GM21723 (cell line): ENCODE data around the gene SHROOM3.

Source experiments
- ATAC-seq: cut with Tn5 transposase; IDR thresholded peaks from one replicate; pipeline ENCODE4 v1.9.1; 2021; ENCODE audit warnings: mild to moderate bottlenecking, moderate library complexity; ENCODE audit not compliant: unreplicated experiment

The SHROOM3 gene

DNA sequence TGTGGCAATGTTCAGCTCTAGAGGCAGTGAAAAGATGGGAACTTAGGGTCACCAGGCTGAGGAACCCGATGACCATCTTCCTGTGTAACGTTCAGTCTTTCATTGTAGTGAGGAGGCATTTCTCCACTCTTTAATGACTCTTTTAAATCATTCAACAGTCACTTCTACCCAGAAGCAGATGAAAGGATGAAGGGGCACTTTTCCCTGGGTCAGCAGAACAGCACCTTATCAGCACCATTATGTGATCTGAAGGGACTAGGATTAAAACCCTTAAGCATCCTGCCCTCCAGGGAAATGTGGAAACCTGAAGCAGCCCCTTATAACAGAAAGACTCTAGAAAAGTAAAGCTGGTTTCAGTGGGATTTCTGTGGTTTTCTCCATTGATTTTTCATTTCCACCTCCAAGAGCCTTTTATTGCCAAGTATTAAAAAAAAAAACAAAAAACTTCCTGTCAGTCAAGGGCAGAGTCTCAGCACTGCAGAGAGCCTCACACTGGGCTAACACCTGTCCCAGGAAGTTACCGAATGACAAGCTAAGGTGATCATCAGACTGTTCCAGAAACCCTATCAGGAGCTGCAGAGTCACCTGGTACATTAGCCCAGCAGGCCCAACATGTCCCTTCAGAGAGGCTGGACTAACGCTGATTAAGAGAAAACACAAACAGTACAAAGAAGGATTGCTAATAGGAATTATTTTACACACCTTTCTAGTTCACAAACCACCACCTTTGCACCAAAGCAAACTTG, 185.9 kb downstream of the SHROOM3 start:
- ATAC-seq, result no peak

DNA sequence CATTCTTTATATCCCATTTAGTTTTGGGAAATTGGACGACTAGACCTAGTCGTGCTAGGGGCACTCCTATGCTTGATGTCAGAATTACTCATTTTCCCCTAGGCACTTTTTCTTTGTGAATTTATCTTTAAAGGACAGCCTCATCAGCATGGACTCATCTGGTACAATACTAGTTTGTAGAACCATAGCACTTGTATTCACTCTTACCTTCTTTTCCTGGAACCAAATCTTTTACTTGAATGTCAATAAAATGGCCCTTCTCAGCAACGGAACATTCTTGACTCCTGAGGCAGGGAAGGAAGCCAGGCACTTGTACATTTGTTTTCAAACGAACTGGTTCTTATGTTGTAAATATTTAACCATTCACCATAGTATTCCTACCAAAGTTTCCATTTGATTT, 187.1 kb downstream of the SHROOM3 start:
- no peak for ATAC-seq

DNA sequence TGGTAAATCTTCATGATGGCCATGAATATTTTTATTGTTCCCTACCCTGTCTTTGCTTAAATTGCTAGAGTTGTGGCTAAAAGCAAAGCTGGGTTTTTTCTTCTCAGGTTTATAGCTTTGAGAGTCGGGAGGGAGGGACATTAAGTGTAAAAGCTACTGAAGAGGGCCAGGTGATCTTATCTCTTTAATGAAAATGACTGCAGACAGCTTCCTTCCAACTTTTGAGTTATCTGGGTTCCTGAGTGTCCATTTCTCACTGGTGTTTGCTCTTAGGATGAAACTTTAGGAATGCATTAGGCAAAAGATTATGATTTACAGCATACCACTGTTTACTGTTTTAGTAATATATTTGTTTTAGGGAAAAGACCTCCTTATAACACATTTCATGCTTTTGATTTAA, 187.7 kb downstream of the SHROOM3 start:
- no peak for ATAC-seq

DNA sequence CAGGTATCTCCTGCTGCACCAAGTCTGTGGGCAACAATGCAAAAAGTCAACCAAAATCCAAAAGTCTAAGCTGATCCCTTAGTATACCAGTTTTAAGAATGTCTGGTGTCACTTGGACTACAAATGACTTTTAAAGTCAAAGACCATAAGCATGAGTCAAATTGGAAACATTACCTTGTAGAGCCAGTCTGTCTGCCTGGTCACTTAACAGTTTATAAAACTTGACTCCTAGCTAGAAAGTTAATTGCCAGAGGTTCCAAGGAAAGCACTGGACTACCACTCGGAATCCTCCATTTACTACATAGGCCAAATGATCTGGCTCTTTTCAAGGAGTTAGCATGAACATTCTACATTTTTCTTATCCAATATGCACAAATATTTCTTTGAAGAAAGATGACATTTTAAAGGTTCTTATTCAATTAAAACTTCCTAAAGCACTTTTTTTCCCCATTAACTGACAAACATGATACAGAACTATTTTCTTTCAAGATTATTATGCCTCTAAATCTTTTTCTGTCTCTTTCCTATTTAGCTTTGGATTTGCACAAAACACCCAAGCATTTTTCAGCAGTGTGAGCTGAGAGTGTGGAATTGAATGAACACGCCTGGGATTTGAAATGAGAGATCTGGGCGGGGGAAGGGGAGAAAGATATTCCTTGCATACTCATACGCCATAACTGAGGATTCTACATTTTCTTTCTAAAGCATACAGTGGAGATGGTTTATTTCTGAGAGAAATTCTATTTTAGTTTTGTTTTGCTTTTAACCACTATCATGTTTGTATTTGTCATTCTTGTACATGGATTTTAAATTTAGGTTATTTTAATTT, 188.4 kb downstream of the SHROOM3 start:
- ATAC-seq, result no peak

DNA sequence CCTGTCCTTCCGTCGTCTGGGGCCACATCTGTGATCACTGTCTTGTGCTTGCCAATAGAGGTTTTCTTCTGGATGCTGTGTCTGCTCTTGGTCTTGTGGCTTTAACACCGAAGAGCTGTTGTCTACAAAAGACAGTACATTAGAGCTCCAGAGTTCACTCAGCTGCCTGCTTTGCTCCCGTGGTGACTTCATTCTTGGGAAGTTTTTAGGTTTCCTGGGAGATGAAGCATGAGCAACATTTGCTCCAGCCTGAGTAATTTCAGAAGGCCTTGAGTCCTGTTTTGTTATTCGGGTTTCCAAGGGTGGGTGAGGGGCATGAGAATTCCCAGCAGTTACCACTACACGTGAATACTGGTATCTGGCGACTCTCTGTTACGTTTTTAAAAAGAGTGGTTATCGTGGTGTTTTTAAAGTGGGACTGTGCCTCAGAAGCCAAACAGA, 189.2 kb downstream of the SHROOM3 start:
- no peak for ATAC-seq

DNA sequence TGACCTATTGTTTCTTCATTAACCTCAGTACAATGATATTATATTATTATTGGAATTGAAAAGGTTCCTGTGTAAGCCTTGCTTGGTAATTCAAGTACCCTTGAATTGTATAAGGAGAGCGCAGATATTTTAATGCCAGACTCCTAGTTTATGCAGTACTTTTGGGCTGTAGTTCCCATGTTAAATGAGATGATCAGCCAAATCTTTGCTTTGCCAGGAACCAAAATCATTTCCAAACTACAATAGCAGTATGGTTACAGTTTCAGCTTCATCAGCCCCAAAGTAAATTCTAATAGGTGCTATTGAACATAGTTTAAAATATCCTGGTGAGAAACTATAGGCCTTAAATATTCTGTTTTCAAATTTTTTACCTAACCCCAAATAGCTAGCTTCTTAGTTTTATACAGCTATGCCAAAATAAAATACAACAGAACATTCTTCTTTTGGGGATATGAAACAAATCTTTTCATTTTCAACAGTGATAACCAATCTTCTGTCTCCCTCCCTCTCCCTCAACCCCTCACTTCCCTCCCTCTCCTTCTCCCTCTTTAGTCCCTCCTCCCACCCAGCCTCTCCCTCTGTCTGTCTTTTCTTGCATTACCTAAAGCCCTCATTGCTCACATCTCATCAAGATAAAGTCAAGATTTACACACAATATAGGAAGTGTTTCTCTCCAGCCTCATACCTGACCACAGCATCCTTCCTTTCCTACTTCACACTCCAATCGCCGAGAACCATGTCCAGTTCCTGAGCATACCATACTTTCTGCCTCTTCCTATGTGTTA, 190.1 kb downstream of the SHROOM3 start:
- no peak for ATAC-seq

DNA sequence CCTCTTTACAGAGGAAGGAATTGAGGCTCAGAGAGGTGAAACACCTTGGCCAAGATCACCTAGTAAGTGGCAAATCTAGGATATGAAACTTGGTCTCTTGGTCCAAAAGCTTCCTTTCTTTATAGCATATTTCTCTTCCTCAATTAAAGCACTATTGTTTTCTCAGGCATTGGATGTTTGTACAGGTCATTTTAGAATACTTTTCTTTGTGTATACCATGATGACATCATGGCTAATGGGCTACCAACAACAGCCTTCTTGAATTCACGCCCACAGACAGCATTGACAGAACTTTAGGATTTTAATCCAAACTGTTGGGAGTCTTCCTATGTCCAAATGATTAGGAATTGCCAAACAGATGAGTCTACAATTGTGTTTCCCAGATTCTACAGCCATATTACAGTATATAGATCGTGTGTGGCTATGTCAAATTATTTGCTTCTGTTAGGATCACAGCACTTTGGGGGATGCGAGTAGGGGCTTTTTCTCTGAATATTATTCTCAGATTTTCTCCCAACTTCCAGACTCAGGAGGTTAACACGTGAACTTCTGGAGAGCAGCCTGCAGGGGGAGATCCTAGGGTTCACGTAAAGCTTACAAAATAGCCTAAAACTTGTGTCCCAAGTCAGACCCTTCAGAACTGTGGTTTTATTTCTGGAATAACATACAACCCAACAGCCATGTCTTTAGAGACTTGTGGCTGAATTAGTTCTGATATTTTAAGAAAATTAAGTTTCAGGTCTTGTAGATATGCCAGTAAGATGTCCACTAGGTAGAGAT, 191.8 kb downstream of the SHROOM3 start:
- ATAC-seq, result no peak

DNA sequence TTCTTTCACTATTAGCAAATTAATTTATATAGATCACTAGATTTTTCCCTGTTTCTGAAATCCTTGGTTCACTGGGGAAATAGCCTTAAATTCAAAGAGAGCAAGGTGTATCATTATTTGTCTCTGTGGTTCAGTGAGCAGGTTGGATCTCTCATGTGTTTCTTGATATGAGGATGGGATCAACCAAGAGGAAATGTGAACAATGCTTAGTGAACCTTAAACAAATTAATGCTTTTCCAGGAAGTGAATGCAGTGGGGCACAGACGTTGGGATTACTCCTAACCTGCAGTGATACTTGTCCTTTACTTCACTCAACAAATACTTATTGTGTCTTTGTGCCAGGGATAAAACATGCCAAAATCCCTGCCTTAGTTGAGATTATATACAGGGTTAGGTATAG, 193.2 kb downstream of the SHROOM3 start:
- no peak for ATAC-seq

DNA sequence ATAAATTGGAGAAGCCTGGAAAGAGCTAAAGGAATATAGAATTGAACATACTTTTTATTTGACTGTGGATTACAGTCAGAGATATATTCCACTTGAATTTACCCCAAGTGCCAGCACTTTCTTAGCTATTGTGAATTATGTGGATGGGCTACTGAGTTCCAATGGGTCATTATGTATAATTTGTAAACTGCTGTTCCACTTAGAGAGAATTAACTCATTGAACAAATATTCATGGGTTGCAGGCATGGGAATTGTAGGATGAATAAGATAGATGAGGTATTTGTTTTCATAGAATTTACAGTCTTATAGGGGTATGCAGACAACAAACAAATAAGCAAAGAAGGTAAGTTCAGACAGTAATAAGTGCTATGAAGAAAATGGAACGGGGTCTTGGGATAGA, 195.7 kb downstream of the SHROOM3 start:
- no peak for ATAC-seq

DNA sequence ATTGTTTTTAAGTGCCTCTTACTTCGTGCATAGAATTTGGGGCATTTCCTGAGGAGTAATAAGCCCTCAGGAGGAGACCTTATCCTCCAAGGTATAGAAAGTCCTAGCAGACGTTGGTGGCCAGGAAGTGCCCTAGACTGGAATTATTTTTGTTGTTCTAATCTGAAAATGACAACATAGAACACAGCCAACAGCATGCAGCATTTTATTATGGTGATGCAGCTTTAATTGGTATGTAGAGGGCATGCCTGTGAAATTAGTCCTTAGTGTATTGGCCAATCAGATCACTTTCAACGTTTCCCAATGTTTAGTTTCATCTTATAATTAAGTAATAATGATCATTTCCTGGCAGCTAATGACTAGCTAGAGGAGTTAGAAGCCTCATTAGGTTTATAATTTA, 199.2 kb downstream of the SHROOM3 start:
- ATAC-seq, result no peak

DNA sequence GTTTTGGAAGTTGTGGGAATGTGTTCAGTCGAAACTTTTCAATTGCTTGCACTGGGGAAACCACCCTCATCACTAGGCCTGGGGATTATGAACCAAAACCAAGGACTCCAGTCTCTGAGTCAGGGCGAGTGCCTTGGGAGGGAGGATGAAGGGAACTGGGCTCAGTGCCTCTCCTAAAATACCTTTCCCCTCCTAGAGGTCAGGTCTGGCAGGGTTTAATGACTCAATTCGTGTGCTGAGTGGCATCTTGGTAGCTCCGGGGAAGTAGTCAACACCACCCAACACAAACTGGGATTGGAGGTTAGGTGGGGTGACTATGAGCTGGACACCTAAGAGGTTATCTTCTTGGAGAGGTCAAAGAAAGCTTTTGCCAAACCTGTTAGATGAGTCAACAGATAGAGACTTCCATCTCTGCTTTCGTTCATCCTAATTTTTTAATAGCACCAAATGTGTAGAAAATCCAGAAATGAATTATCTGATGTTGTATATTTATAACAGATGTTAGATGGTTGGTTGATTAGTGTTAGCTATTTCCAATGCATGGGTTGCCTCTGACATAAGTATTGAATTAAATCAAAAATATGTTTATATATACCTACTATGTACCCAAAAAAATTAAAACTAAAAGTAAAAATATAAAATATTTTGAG, 202.8 kb downstream of the SHROOM3 start:
- ATAC-seq, result no peak

DNA sequence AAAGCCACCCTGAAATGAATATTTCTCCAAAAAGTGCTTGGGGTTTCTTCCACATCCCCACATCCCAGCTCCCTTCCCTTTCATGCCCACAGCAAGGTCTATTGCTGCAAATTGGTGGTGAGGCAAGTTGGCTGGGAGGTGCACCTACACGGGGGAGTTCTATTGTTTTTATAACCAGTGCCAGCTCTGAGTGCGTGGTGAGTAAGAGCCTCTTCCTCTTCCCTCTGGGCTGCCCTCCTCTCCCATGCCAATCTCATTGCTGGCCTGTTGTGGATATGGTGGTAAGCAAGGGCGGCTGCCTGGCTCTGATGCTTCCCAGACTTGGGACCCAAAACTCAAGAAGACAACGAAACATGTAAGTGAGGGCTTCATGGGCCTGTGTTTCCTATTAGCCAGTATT, 204.3 kb downstream of the SHROOM3 start:
- no peak for ATAC-seq

DNA sequence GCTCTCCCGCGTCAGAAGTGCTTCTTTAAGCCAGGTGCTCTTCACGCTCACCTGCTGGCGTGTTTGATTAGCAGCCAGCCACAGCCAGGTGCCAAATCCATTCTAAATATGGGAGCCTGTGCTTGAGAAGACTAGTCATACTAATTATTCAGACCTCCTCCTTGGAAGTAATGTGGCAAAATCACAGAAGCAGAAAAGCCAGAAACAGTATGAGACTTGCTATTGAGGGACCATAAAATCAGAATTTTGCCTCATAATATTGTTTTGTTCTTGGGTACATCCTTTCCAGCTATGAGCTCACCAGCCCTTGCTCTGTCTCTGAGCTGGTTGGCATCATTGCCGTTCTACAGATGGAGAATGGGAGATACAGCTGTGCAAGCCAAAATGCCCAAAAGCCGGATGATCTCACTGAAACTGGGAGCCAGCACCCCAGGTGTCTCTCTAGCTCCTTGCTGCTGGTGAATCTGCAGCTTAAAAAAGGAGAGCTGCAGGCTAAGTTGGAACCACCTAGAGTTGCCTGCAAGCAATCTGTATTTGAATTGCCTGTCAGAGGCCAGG, 205.4 kb downstream of the SHROOM3 start:
- ATAC-seq, result no peak

DNA sequence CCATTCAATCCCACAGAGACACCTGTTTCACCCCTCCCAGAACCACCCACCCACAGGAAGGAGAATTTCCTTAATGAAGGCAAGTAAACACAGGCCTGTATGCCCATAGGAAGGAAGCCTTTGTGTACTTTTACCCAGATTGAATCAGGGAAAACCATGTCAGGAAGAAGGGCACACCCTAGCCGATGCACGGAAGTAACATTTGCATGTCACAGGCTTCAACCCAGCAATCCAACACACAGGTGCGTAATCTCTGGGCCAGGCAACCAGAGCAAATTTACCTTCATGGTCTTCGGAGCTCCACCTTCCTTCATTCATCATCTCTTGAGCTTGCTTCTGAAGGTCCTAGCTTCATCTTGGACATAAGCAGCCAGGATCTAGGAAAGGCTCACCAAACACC, 206.3 kb downstream of the SHROOM3 start:
- ATAC-seq, result no peak

DNA sequence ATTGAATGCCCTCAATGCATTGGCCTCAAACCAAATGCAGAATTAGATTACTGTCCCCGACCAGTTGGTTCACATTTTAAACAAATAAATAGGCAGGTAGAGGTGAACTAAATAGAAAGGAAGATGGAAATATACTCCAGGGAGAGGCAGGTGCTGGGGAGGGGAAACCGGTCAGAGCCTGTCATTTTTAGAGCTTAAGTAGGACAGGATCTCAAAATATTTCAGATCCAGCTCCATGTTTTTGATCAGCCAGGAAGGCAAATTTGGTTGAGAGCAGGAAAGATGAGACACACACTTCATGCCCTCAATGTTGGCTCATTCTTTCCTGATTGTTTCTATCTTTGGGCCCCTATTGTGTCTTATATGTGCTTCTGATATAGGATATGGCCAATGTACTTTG, 206.7 kb downstream of the SHROOM3 start:
- ATAC-seq, result no peak

DNA sequence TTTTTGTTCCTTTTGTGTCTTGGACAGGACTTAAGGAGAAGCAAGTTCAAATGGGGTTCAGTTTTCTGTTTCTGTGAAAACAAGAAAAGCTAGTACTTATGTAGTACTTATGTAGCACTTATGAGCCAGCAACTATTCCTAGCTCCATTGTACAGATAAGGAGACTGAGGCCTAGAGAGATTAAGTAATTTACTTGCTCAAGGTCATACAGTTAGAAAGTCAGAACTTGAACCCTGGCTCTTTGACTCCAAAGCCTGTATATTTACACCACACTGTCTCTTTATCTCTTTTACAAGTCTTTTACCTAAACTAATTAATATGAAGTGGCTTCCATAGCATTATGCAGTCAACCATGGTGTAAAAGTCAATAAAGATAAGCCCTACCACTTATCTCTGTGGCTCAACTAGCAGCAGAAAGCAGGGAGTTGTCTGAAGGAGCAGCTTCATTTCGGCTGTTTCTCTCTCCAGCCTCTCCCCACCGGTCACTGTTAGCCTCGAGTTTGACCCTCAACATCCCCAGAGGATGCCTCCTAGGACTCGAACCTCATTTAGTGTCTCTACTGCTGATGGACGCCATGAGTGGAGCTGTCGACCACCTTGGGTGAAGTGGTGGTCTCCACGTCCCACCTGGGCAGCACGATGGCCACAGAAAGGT, 209.9 kb downstream of the SHROOM3 start:
- no peak for ATAC-seq

DNA sequence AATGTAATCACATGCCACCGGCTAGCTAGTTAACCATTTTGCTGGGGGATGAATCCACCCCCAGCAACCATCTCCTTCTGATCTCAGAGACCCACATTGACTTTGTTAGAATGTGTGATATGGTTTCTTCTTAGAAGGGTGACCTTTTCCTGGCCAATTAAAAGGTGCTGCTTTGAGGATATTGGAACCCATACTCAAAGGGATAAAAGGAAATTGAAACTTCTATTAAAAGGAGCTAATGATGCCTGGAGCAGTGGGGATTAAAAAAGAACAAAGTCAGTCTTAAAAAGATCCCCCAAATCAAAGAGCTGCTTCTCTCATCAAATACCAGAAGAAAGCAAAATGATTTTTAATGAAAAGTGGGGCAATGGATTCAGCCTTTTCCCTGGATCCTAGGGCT, 214.1 kb downstream of the SHROOM3 start:
- ATAC-seq, result no peak

DNA sequence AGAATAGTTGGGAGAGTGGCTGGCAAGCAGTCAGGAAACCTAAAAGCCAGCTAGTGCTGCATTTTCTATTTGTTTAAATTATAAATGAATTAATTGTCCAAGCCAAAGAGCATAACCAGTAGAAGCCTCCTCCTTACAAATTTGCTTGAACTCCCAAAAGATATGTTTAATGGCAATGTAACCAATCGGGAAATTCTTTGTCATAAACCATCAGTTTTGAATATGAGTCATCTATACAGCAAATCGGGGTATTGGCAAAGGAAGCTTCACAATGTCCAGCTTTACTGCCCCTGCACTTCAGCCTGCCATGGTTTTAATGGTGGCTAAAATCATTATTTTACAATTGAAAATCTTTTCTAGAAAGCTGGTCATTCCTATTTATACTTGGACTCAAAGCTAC, 216.6 kb downstream of the SHROOM3 start:
- ATAC-seq, result no peak

DNA sequence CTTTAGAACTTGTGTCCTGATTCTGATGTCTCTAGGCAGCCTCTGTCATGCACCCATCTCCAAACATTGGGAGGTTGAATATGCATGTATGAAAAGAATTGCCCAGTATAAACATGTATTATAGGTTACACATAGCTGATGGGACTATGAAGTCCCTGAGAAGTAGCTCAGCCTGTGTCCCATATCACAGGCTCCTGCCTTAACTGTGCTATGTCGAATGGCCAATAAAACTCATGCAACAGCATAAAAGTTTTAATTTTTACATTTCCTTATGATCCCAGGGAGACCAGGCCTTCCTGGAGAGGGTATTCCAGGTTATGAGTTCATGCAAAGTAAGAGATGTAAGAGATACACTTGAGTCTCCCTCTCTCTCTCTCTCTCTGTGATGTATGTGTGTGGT, 217.4 kb downstream of the SHROOM3 start:
- no peak for ATAC-seq
